HG03521 (cell line): ENCODE measurements around the gene CELSR3.

Experiments
- ATAC-seq: cut with Tn5 transposase; IDR thresholded peaks from one replicate; pipeline ENCODE4 v1.9.1; 2021; ENCODE audit warnings: mild to moderate bottlenecking, moderate library complexity; ENCODE audit not compliant: unreplicated experiment

CELSR3 gene

GRCh38 chr3:48663489-48664312 lies 1.0 kb upstream of the CELSR3 start:
- peak; percentile 81 for ATAC-seq

GRCh38 chr3:48662145-48662752 lies 437 bp downstream of the CELSR3 start:
- no peak for ATAC-seq

- ATAC-seq: no peak
These were observed 1.1 kb downstream of the CELSR3 start for GRCh38 chr3:48661501-48662144.

- ATAC-seq: no peak
These were observed 1.8 kb downstream of the CELSR3 start for GRCh38 chr3:48660800-48661400.

GRCh38 chr3:48656841-48657281 lies 5.8 kb downstream of the CELSR3 start:
- ATAC-seq: no peak

GRCh38 chr3:48656061-48656840 lies 6.4 kb downstream of the CELSR3 start:
- peak; percentile 47 for ATAC-seq

- ATAC-seq: no peak
These were observed 7.1 kb downstream of the CELSR3 start for GRCh38 chr3:48655606-48656005.

GRCh38 chr3:48655063-48655462 lies 7.6 kb downstream of the CELSR3 start:
- no peak for ATAC-seq

GRCh38 chr3:48652923-48653715 lies 9.6 kb downstream of the CELSR3 start:
- ATAC-seq: no peak

- ATAC-seq: no peak
These were observed 10.9 kb downstream of the CELSR3 start for GRCh38 chr3:48651771-48652170.

- no peak for ATAC-seq
These were observed 12.0 kb downstream of the CELSR3 start for GRCh38 chr3:48650723-48651122.

GRCh38 chr3:48648188-48648850 lies 14.4 kb downstream of the CELSR3 start:
- ATAC-seq: no peak

- no peak for ATAC-seq
These were observed 15.0 kb downstream of the CELSR3 start for GRCh38 chr3:48647714-48648113.

- no peak for ATAC-seq
These were observed 17.6 kb downstream of the CELSR3 start for GRCh38 chr3:48644898-48645760.

- ATAC-seq: no peak
These were observed 20.1 kb downstream of the CELSR3 start for GRCh38 chr3:48642605-48643004.

- no peak for ATAC-seq
These were observed 21.3 kb downstream of the CELSR3 start for GRCh38 chr3:48641396-48641795.

- no peak for ATAC-seq
These were observed 22.6 kb downstream of the CELSR3 start for GRCh38 chr3:48639944-48640606.

- ATAC-seq: no peak
These were observed 25.4 kb downstream of the CELSR3 start for GRCh38 chr3:48637305-48637704.
